Stimulated activated CD4-positive, alpha-beta T cell treated with anti-CD3 and anti-CD28 coated beads, Interleukin-2, amount 100 ng/mL, for 48 hours (primary cell): Measurements from ENCODE around the gene GFER.
"Not testable (repeated sequence)": the region's sequence is repeated elsewhere in the genome, so short reads cannot be mapped to it uniquely, and the experiment has no call there.

Experiments
- DNase-seq, 2 donors: peaks; one replicate each; pipeline ENCODE4 v3.0.0-alpha.2; 2020

Gene GFER

DNA sequence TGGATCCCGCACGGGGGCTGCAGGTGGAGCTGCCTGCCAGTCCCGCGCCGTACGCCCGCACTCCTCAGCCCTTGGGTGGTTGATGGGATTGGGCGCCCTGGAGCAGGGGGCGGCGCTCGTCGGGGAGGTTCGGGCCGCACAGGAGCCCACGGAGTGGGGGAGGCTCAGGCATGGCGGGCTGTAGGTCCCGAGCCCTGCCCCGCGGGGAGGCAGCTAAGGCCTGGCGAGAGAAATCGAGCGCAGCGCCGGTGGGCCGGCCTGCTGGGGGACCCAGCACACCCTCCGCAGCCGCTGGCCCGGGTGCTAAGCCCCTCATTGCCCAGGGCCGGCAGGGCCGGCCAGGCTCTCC lies 25.9 kb upstream of the GFER start:
- not testable (repeated sequence) for DNase-seq

- DNase-seq = no peak
These were observed 25.2 kb upstream of the GFER start for GRCh38 chr16:1958715-1959268.

- peak; percentile 90 to 93 for DNase-seq
These were observed 24.5 kb upstream of the GFER start, which contains the start of gene NDUFB10 for GRCh38 chr16:1959269-1960039. TSS of gene NDUFB10 (plus strand) at chr16:1959538. CDS start at chr16:1959625, 87 bp downstream.

GRCh38 chr16:1960665-1961630 lies 23.0 kb upstream of the GFER start:
- DNase-seq = peak; percentile 54 to 56

DNA sequence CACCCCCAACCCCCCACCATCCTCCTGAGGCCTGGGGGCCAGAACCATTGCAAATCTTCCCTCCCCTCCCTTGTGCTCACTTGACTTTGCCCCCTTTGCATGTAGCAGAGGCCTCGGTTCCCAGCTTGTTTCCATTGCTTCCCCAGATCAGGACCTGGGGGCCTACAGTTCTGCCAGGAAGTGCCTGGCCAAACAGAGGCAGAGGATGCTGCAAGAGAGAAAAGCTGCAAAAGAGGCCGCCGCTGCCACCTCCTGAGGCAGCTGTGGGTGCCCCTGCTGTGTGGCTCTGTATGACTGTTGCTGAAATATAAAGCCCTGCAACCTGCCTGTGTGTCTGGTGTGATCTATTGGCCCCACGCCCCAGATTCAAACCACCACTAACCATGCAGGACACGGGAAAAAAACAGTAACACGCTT lies 22.3 kb upstream of the GFER start:
- DNase-seq = no peak

GRCh38 chr16:1962161-1963153 lies 21.5 kb upstream of the GFER start:
- not testable (repeated sequence) for DNase-seq

- DNase-seq = peak in 1 of 2 donors; percentile 46
These were observed 20.0 kb upstream of the GFER start for GRCh38 chr16:1963806-1964505.

DNA sequence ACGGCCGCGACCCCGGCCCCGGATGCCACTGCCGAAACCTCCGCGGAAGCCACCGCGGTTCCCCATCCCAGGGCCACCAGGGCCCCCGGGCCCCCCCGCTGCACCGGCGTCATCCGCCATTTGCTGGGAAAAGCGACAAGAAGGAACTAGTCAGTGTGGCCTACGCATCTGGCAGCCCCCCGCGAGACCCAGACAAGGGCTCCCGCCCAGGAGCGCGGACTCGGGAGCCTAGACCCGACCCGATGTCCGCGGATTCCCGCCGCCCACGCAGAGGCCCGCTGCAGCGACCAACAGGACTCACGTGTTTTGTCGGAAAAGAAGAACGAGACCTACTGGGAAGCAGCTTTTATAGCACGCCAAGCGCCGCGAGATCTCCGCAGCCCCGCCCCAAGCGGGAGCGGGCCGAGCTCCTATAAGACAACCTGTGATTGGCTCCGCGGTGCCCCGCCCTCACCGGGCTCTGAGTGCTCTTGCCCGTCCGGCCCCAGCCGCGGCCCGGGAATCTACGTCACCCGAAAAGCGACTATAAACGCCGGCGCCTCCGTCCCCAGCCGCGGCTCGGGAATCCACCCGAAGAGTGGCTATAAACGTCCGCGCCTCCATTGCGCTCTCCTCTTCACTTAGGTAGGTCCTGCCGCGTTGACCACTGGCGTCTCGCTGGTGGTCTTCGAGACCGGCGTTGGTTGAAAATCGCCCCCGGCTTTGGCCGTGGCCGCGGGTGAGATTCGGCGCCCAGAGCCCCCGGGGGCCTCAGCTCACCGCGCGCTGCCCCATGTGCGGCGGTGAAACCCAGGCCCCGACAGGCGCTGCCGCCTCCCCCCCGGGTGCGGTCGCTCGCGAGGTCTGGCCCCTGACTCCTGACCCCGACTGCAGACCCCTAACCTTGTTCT lies 19.2 kb upstream of the GFER start, which contains the start of gene RPS2:
RPS2 (minus strand) TSS at position 321 of the 890 bp plus-strand sequence; CDS start at position 120, 201 bp downstream.
- peak; percentile 97 to 99 for DNase-seq

DNA sequence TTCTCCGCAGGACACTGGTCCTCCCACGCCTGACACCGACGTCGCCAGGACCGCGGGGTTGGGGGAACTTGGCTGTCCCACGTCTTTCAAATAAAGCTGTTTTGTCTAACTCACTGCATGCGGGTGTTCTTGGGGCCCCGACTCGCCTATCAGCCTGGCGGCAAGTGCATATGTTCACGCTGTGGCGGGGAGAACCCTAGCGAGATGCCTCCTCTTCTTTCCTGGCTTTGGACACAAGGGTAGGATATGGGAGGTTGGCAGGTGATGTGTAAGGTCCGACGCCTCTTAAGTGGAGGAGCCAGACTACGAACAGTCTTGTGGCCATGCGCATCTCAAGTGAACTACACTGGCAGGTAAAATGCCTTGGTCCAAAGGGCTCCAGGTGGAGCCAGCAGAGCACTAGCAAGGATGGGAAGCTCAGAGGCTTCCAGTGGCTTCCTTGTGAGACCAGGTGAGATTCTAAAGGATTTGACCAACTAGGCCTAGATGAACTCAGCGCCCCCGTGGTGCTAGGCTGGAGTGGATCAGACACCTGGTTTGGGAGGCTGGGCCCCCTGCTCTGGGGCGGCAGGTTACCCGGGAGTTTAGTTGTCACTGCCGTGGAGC lies 18.5 kb upstream of the GFER start:
- DNase-seq = no peak

GRCh38 chr16:1966460-1966859 lies 17.5 kb upstream of the GFER start, which contains the start of gene RNF151:
TSS of gene RNF151 (plus strand) at chr16:1966856. CDS start at chr16:1966882, 26 bp downstream.
- DNase-seq = no peak

DNA sequence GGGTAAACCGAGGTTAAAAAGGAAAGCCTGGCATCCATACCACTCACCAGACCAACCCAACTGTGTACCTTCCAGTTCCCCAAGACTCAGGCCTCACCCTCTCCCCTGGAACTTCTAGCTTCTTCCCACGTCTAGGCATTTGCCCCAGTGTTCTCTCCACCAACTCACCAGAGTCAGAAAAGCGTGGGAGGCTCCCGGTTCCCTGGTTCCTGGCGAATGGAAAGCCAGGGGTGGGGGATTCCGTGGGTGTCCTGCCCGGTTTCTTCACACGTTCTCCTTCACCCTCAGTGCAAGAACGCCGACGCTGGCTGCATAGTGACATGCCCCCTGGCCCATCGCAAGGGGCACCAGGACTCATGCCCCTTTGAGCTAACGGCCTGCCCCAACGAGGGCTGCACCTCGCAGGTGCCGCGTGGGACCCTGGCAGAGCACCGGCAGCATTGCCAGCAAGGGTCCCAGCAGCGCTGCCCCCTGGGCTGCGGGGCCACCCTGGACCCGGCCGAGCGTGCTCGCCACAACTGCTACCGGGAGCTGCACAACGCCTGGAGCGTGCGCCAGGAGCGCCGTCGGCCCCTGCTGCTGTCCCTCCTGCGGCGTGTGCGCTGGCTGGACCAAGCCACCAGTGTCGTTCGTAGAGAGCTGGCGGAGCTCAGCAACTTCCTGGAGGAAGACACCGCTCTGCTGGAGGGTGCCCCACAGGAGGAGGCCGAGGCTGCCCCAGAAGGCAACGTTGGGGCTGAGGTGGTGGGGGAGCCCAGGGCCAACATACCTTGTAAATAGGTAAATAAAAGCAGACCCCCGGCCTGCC lies 15.6 kb upstream of the GFER start:
- DNase-seq = no peak

DNA sequence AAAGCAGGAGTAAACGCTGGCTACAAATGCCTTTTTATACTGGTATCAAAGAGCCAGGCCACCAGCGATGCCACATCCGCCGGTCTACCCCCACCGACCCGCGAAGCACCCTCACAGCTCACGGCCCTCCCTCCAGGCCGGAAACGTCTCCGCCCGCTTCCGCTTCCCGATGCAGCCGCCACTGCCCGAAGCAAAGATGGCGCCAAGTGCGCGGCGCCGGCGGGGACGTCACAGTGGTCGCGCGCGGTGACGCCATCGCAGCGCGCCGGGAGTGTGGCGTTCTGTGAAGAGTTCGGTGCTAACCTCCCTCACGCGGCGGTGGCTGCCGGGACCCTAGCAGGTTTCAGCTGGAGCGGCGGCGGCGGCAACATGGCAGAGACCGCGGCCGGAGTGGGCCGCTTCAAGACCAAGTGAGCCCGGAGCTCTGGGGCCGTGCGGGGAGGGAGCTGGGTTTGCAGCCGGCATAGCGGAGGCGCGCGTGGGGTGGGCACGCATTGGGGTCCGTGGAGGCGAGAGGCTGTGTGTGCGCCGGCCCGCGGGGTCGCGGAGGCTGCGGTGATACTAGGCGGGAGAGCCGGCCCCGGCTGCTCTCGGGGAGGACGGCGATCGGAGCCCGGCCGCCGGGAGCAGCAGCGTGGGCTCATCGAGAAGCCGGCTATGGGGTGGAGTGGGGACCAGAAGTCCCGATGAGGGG lies 12.1 kb upstream of the GFER start, which contains the start of gene TBL3:
TBL3 (plus strand) TSS at position 258 of the 694 bp plus-strand sequence; CDS start at position 370, 112 bp downstream.
- DNase-seq = peak; percentile 97

DNA sequence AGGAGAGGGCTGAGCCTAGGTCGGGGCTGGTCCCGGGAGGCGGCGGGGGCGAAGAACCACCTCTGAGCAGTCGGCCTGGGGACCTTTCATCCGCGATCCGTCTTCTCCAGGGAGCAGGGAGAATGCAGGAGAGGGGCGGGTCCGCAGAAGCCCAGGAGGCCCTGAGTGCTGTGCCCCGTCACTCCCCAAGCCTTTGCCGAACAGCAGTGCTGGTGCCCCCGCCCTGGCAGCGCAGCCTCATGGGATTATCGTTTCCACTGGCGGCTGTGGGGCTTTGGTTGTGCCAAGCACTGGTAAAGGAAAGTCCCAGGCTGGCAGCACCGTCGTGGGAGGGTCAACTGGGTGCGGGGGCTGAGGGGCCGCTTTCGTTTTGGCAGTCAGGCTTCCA lies 11.5 kb upstream of the GFER start:
- no peak for DNase-seq

GRCh38 chr16:1973461-1974156 lies 10.4 kb upstream of the GFER start:
- no peak for DNase-seq

DNA sequence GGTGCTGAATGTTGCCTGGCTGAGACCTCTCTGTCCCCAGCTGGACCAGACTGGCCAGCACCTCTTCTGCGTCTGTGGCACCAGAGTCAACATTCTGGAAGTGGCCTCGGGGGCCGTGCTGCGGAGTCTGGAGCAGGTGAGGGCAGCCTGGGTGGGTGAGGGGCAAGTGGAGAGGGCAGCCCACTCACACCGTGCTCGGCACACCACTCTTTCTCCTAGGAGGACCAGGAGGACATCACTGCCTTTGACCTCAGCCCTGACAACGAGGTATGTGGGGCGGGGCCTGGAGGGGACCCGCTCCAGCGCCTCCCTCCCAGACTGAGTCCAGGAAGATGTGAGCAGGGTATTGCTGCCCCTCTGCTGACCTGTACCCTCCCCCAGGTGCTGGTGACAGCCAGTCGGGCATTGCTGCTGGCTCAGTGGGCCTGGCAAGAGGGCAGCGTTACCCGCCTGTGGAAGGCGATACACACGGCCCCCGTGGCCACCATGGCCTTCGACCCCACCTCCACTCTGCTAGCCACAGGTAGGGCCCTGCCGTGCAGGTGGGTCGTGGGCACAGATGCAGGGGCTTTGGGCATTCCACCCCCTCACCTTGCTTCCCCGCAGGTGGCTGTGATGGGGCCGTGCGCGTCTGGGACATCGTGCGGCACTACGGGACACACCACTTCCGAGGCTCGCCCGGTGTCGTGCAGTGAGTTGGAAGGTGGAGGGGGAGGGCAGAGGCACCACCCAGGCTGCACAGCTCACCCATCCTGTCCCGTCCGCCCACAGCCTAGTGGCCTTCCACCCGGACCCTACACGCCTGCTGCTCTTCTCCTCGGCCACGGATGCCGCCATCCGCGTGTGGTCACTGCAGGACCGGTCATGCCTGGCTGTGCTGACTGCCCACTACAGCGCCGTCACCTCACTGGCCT lies 9.6 kb upstream of the GFER start:
- no peak for DNase-seq
